GM19397 (cell line): ENCODE results near the gene PLOD2.

Source experiments
- ATAC-seq: cut with Tn5 transposase; IDR thresholded peaks from one replicate; pipeline ENCODE4 v1.9.1; 2021; ENCODE audit warnings: mild to moderate bottlenecking, moderate library complexity; ENCODE audit not compliant: unreplicated experiment

PLOD2 gene

DNA sequence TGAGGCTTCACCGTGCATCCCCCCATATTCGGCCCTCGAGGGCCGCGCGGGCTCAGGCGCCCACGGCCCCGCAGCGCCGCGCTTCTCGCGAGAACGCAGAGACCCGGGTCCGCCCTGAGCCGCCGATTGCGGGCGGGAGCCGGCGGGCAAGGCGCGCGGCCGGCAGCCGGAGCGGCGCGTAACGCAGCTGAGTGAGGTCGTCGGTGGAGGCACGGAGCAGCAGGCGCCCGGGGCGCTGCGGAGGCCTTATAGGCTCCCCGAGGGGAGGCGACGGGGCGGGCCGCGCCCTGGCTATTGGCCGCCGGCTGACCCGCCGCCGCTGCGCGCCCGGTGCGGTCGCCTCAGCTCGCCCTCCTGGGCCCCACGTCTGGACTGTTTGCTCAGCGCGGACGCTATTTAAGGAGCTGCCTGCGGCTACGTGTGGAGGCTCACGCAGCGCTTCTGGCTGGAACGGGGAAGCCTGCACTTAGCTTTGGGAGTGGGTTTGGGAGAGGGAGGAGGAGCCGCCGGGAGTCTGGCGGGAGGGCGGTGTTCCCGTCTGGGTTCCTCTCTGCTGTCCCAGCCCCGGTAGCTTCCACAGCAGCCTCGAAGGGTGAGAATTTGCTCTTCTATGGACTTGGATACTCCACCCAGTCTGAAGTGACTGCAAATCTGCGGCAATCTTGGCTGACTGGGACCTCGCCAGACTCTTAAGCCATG lies at the start of gene PLOD2:
TSS of gene PLOD2 (minus strand) at position 221 of the 699 bp plus-strand sequence. CDS start at position 26, 195 bp downstream.
- peak; percentile 63 for ATAC-seq

DNA sequence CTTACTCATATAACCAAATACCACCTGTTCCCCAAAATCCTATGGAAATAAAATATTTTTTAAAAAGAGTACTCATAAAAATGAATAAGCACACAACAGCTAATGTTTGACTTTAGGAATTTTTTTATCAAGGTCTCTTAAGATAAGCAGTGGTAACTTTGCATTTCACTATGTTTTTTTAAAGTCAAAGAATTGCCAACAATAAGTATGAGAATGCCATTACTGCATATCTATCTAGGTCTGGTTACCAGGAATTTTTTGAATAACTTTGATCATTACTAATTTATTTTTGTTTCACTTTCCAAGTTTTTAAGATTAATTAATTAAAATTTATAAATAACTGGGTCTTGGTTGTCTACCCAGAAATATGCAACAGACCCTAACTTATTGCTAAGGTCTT lies 48.4 kb upstream of the PLOD2 start:
- no peak for ATAC-seq

DNA sequence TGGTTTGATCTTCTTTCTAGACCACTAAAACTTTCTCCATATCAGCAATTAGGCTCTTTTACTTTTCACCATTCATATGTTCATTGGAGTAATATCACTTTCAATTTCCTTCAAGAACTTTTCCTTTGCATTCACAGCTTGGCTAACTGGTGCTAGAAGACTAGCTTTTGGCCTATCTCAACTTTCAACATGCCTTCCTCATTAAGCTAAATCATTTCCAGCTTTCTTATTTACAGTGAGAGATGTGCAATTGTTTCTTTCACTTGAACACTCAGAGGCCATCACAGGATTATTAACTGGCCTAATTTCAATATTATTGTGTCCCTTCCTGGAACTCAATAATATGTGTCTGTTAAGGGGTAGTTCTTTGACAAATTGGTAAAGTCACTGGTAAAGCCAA lies 42.8 kb upstream of the PLOD2 start:
- ATAC-seq: no peak

DNA sequence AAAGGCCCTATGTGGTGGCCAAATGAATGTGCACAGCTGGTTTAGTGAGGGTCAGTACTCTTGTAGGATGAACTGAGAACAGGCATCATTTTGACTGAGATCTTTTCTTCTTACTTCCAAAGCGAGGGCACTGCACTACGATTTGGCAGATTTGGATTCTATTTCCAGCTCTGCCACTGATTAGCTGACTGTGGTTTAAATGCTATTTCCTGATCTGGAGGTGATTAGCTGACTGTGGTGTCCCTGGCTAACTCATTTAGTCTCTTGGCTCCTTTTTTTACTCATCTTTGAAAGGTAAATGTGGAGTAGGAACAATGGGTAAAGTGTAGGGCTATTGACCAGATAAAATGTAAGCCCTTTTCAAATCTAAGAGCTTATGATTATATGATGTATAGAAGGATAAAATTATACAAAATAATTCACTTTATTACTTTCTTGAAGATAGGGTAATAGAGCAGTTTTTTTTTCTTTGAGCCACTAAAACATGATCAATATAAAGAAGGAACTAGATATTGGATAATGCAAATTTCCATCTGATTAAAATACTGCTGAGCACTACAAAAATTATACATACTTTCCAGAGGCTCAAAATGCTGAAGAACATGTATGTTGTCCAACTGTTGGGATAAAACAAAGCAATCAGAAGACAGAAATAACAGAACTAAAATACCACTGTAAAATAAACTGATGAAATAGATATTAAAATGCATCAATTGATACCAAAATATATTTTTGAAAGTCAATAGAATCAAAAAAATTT lies 39.7 kb upstream of the PLOD2 start:
- no peak for ATAC-seq

DNA sequence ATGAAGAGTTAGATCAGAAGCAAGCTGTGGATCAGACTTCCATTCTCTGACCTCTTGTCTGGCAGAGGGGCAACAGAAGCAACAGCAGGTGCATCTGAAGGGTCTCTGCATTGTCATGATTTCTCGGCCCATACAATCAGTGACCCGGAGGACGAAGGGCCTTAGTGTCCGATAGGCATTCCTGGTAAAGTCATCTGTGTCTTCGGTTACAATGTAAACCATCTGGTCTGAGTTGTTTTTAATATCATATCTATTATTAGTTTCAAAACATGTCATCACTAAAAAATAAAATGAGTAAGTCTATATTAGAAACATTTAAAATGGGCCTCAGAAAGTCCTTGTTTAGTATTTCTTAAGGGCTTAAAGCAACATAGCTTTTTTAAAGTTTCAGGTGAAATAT lies 38.8 kb upstream of the PLOD2 start:
- ATAC-seq: no peak

DNA sequence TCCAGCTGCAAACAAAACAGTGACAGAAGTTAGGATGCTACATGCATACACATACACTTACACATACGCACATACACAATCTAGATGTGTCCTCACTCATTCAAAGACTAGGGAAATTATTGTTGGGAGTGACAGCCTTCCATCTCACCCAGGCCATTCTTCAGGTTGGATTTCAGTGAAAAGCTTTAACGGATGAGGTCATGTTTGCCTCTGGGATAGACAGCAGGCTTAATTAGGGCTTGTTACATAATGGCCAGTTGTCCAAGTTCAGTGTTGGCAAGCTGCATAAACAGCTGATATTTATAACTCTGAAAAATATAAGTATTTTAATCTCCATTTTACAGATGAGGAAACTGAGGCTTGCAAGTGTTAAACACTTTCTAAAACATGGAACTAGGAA lies 35.8 kb upstream of the PLOD2 start:
- ATAC-seq: no peak

GRCh38 chr3:146195605-146196004 lies 34.6 kb upstream of the PLOD2 start:
- ATAC-seq: no peak

DNA sequence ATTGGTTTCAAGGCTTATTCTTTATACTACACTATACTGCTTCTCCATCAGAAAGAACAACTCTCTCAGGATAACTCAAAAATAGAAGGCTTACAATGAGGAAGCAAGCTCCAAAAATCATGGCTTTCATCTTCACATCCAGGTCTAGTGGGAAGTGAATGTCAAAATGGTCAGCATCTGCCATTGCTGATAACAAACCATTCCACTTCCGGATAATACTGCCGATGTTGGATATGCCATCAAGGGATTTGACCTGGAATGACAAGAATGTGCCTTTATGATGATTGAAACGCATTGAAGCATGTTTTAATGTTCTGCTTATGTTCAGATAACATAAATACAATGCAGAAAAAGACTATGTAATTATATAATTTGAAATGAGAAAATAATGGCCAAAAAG lies 34.0 kb upstream of the PLOD2 start:
- no peak for ATAC-seq

- ATAC-seq: no peak
Observed at GRCh38 chr3:146191051-146191450, 30.1 kb upstream of the PLOD2 start.

- ATAC-seq: peak; percentile 89
Observed at GRCh38 chr3:146189519-146190173, 28.7 kb upstream of the PLOD2 start.

- ATAC-seq: no peak
Observed at GRCh38 chr3:146187334-146187950, 26.5 kb upstream of the PLOD2 start.

- no peak for ATAC-seq
Observed at GRCh38 chr3:146184241-146185015, 23.4 kb upstream of the PLOD2 start.

GRCh38 chr3:146181216-146181615 lies 20.2 kb upstream of the PLOD2 start:
- ATAC-seq: no peak

DNA sequence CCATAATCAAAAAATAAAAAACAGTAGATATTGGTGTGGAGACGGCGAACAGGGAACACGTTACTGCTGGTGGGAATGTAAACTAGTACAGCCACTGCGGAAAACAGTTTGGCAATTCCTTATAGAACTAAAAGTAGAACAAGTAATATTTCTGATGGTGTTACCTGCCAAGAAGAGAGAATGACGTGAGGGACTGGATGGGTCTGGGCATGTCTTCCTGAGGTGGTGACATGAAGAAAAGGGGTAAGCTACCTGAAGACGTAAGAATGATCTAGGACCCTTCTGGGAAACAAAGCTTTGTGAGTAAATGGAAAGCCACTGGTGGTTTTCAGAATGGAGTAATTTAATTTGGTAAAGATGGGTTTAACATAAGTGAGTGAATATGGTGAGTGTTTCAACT lies 19.4 kb upstream of the PLOD2 start:
- no peak for ATAC-seq

- no peak for ATAC-seq
Observed at GRCh38 chr3:146178006-146178689, 17.2 kb upstream of the PLOD2 start.

DNA sequence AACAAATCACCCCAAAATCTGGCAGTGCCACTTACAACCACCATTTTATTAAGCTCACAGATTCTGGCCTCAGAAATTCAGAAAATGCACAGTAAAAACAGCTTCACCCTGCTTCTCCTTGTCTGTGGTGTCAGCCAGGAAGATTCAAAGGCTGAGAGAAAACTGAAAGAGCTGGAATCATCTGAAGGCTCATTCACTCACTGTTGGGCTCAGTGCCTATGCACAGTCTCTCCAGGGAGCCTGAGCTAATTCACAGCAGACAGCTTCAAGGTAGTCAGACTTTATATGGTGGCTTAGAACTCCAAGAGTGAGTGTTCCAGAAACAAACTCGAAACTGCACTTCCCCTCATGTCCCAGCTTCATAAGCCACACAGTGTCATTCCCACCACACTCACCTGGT lies 16.5 kb upstream of the PLOD2 start:
- no peak for ATAC-seq

- ATAC-seq: no peak
Observed at GRCh38 chr3:146177072-146177471, 16.1 kb upstream of the PLOD2 start.

DNA sequence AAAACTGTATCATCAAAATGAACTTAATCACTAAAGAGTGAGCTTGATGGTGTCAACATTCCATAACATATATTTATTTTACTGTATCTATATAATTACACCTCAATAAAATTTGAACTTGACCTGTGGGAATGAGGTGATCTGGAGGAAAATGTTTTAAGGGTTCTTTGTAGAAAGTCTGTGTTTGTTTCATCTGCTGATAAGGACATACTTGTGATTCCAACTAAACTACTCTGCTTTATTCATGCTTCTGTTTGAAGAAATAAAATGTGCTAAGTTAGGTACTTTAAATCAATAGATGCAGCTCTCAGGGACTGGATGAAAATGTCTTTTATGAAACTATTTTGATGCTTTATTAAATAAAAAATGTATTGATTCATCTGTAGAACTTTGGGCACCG lies 11.6 kb upstream of the PLOD2 start:
- ATAC-seq: no peak

- no peak for ATAC-seq
Observed at GRCh38 chr3:146170591-146170990, 9.6 kb upstream of the PLOD2 start.

GRCh38 chr3:146169891-146170290 lies 8.9 kb upstream of the PLOD2 start:
- no peak for ATAC-seq
